ENCODE measurements around the gene ITM2C.
A peak's percentile ranks its signal among the peaks of the same experiment; 100 is the strongest.

The ITM2C gene

DNA sequence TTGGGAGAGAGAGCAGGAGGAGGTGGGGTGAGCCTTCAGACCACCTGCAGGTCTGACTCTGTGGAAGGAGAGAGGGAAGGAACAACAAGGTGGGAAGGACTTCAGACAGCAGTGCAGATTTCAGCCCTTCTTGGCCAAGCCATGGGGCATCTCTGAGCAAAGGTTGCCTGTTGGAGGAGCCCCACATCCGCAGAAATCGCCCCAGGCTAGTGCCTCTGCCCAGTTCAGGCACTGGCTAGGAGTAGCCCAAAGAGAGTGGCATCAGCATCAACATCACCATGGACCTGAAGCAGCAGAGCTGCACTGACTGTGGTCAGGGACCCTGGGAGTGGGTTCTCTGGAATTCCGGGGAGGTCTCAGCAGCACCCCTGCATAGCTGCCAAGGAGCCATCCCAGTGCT, 50.1 kb downstream of the ITM2C start:
- Mint-ChIP-seq H3K4me3 (no peak overlapping the region), H3K4me1 (peaks cover 64% of the 10 kb centered on the region), H3K27ac (no peak overlapping the region), H3K9me3 (no peaks in the 10 kb centered on the region), H3K36me3 (peaks cover 14% of the 10 kb centered on the region), H3K27me3 (no peaks in the 10 kb centered on the region)

DNA sequence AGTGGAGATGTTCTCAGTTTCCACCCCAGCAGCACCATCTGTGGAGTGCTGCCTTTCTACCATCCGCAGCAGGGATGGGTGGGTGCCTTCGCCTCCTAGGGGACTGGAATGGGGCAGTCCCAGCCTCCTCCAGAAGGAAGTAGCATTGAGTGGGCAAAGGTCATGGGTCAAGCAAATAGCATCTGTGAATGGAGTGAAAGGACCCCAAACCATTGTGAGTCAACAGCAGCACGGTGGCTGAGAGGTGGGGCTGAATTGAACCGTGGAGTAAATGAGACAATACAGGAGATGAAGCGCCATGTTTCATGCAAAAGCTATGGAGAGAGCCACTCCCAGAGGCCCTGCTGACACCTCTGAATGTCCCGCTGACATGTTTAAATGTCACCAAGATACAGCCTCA, 50.6 kb downstream of the ITM2C start:
- H3K27ac Mint-ChIP-seq, result no peak overlapping the region
- H3K4me3 Mint-ChIP-seq, result no peak overlapping the region

DNA sequence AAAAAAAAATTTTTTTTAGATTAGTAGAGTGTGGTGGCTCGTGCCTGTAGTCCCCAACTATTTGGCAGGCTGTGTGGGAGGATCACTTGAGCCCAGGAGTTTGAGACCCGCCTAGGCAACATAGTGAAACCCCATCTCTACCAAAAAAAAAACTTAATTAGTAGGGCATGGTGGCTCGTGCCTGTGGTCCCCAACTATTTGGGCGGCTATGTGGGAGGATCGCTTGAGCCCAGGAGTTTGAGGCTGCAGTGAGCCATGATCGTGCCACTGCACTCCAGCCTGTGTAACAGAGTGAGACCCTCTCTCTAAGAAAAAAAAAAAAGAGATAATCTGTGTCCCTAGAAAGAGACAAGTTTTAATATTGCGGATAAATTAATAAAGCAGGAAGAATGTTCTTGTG, 51.5 kb downstream of the ITM2C start:
- no peak overlapping the region for H3K4me3 Mint-ChIP-seq
- H3K27me3 Mint-ChIP-seq, result no peaks in the 10 kb centered on the region
- H3K4me1 Mint-ChIP-seq, result peaks cover 65% of the 10 kb centered on the region
- H3K9me3 Mint-ChIP-seq, result no peaks in the 10 kb centered on the region
- H3K36me3 Mint-ChIP-seq, result peaks cover 7% of the 10 kb centered on the region
- no peak overlapping the region for H3K27ac Mint-ChIP-seq

More for the DNA sequence above, 50.6 kb downstream of the ITM2C start:
- Mint-ChIP-seq H3K4me1 (peaks cover 65% of the 10 kb centered on the region), H3K9me3 (no peaks in the 10 kb centered on the region), H3K27me3 (no peaks in the 10 kb centered on the region), H3K36me3 (peaks cover 10% of the 10 kb centered on the region)

DNA sequence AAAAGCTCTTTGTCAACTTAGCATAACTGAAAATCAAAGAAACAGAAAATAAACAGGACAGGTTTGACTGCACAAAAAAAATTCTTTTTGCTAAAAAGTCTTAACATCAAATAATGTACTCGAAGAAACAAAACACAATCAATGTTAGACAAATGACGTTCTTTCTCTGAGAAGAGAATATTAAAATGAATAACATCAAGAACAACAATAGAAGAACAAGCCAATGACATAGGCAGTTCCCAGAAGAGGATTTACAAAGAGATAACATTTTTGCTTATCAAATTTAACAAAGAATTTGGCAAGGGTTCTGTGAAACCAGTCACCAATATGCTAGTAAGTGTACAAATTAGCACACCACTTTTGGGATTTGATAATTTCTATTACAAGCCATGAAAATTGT, 54.5 kb downstream of the ITM2C start:
- Mint-ChIP-seq H3K36me3 (peaks cover 4% of the 10 kb centered on the region), H3K4me1 (peaks cover 80% of the 10 kb centered on the region), H3K27ac (peak overlapping the region; percentile 94), H3K27me3 (no peaks in the 10 kb centered on the region), H3K9me3 (no peaks in the 10 kb centered on the region), H3K4me3 (peak overlapping the region; percentile 71)

DNA sequence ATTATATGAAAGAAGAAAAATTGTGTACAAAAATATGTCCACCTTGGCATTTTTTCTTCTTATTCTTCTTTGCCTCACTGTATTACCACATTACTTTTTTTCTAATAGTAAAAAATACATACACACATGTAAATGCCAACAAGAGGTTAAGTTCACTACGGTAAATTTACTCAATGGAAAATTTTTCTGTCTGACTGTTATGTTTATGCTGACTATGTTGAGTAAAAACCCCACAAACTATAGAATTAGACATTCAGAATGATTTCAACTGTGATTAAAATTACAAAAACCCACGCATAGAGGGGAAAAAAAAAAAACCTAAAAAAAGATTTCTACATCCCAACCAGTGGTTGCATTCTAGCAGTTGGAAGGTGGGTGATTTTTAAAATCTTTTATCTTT, 54.9 kb downstream of the ITM2C start:
- Mint-ChIP-seq H3K4me1 (peaks cover 82% of the 10 kb centered on the region), H3K9me3 (no peaks in the 10 kb centered on the region), H3K27me3 (no peaks in the 10 kb centered on the region), H3K4me3 (peak overlapping the region; percentile 82), H3K36me3 (peaks cover 3% of the 10 kb centered on the region), H3K27ac (peak overlapping the region; percentile 94)

DNA sequence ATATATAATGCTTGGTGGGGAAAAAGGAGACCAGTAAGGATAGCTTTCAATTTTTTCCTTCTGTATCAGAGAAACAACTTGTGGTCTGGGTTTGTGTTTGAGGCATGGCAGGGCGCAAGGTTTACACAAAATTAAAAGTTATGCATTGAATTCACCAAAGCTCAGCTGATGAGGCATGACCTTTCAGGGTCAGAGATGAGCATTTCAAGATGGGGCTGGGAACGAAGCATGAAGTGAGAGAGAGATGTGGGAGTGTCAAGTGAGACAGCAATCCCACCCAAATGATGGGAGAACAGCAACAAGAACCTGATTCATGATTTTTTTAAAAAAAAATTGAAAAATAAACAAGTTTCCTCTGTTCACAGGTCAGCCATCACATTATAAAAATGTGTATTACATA, 55.4 kb downstream of the ITM2C start:
- H3K9me3 Mint-ChIP-seq, result no peaks in the 10 kb centered on the region
- H3K27me3 Mint-ChIP-seq, result no peaks in the 10 kb centered on the region
- peaks cover 85% of the 10 kb centered on the region for H3K4me1 Mint-ChIP-seq
- peak overlapping the region; percentile 94 for H3K27ac Mint-ChIP-seq
- peak overlapping the region; percentile 82 for H3K4me3 Mint-ChIP-seq
- H3K36me3 Mint-ChIP-seq, result peaks cover 2% of the 10 kb centered on the region

DNA sequence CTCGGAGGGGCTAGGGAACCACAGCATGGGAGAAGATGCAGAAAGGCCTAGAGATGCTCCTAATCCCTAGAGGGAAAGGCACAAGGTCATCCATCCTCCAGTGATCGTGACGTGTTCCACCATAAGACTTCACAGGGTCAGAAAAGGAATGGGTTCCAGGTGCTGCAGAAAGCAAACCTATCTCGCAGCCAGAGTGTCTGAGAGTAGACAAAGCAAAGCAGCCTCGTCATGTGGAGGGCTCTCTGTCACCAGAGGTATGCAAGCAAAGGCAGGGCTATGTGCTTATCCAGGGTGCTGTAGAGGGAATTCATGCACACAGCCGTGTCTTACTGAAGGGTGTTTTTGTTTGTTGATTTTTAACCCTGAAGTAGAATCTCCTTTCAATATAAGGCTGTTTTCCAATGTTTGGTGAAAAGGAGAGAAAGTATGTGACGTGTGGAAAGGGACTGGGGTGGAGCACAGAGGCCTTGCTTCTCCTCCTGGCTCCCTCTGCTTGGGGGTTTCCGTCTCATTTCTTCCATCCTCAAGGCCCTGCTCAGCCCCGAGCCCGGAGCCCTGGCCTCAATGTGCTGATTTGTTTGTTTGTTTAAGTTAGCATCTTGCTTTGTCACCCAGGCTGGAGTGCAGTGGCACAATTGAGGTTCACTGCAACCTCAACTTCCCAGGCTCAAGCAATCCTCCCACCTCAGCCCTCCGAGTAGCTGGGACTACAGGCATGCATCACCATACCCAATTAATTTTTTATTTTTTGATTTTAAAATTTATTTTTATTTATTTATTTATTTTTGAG, 57.3 kb downstream of the ITM2C start:
- H3K4me3 Mint-ChIP-seq, result peak overlapping the region; percentile 23
- no peaks in the 10 kb centered on the region for H3K9me3 Mint-ChIP-seq
- peaks cover 82% of the 10 kb centered on the region for H3K4me1 Mint-ChIP-seq
- peaks cover under 1% of the 10 kb centered on the region for H3K27me3 Mint-ChIP-seq
- no peaks in the 10 kb centered on the region for H3K36me3 Mint-ChIP-seq
- peak overlapping the region; percentile 65 for H3K27ac Mint-ChIP-seq

DNA sequence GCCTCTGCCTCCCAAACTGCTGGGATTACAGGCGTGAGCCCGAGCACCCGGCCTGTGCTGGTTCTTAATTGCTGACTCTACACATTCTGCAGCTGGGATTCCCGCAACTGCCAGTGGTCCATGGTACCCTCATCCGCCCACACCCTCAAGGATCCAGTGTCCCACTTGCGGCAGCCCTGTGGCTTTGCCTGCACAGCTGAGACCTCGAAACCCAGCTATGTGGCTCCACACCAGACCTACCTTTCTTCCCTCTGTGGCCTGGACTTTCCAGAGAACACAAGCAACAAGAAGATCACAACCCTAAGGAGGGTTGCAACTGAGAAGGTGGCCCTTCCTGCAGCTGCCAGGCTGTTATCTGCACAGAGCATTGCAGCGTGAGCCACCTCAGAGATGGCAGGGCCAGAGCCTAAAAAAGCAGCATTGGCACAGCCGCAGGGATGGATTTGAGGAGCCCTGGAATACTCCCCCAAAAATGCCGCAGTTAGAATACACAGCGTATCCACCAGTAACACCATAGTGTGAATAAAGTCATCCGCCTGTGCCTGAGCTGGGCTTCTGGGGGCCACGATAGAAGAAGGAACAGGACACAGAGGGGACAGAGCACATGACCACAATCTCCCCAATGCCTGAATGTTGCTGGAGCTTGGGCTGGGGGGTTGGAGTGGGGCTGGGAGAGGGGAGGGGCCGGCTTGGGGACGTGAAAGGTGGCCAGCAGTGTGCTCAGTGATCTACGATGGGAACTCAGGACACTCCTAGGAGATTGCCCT, 58.4 kb downstream of the ITM2C start:
- Mint-ChIP-seq H3K27me3 (peaks cover 2% of the 10 kb centered on the region), H3K36me3 (no peaks in the 10 kb centered on the region), H3K4me3 (peak overlapping the region; percentile 33), H3K4me1 (peaks cover 81% of the 10 kb centered on the region), H3K27ac (peak overlapping the region; percentile 35), H3K9me3 (no peaks in the 10 kb centered on the region)

DNA sequence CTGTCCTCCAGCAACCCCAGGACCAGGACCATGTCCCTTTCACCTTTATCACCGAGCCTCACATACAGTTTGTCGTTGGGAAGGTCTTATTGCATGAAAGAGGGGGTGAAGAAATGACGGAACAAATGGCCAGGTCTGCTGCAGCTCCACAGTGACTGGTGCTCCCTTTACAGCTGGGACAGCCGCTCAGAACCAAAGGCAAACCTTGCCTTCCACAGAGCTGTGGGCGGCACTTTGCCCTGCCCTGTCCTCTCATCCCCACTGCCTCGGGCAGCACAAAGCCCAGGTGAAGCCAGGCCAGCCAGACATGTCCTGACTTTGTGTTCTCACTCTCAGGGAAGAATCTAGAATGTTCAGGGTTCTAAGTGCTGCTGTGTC, 59.3 kb downstream of the ITM2C start:
- H3K36me3 Mint-ChIP-seq, result no peaks in the 10 kb centered on the region
- H3K4me3 Mint-ChIP-seq, result peak overlapping the region; percentile 86
- H3K4me1 Mint-ChIP-seq, result peaks cover 72% of the 10 kb centered on the region
- H3K27ac Mint-ChIP-seq, result peak overlapping the region; percentile 94
- no peaks in the 10 kb centered on the region for H3K9me3 Mint-ChIP-seq
- H3K27me3 Mint-ChIP-seq, result peaks cover 2% of the 10 kb centered on the region

DNA sequence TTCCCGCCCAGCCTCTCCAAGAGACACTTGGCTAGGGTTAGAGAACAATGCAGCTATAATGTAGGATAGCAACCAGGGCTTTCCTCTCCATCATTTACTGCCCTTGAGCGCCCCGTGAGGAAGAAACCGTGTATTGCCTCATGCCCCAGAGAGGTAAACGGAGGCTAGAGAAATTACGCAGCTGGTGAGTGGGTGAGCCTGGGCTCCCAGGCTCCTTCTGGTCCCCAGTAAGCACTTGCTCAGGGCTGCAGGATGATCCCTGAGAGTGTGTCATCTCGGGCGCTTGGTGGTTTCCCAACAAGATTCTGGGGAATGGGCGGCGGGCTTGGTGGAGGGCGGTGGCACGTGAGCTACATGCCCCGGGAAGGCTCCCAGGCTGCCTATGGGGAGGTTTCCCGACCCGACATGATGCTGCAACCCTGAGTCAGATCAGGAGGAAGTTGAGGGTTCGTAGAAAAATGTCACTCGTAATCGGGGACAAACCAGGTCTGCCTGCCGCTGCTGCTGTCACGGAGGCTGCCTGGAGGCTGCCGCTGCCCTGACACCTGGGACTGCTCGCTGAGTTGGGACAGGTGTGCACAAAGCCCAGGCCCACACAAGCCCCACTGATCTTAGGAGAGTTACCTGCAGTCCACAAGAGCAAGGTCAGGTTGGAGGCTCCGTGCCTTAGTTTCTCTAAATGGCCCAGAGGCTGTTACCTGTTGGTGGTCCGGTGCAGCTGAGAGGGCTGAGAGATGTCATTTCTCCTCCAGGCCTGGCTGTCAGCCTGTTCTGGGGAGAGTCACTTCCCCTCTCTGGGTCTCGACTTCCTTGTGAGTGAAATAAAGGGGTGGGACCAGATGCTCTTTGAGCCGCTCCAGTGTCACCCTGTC, 60.0 kb downstream of the ITM2C start, which contains the start of gene GPR55:
Gene GPR55, minus strand, starts transcription at position 773 of the 872 bp plus-strand sequence. CDS start 14,280 bp downstream, outside the sequence.
- Mint-ChIP-seq H3K27ac (peak within 1 kb of the TSS; percentile 94), H3K4me1 (peaks cover 67% of the 10 kb centered on the region), H3K27me3 (peaks cover 2% of the 10 kb centered on the region), H3K4me3 (peak within 1 kb of the TSS; percentile 86), H3K36me3 (no peaks in the 10 kb centered on the region), H3K9me3 (no peaks in the 10 kb centered on the region)

DNA sequence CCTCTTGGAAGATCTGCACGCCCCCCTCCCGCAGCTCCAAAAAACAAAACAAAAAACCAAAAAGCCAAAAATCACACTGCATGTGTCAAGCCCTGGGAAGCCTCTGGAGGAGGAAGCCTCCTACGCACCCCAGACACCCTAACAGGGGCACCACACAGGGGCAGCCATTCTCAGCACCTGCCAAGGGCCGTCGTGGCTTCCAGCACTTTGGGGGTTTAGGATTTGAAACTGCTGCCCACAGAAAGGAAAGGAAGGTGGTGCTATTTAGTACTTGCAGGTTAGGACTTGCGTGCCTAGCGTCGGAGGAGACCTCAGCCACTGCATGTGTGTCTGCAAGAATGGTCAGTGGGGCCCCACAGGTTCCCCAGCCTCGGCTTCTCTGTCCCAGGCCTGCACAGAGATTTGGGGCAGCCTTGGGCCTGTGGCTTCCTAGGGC, 60.7 kb downstream of the ITM2C start:
- H3K4me3 Mint-ChIP-seq, result peak overlapping the region; percentile 86
- no peaks in the 10 kb centered on the region for H3K36me3 Mint-ChIP-seq
- H3K27ac Mint-ChIP-seq, result peak overlapping the region; percentile 94
- peaks cover 60% of the 10 kb centered on the region for H3K4me1 Mint-ChIP-seq
- H3K27me3 Mint-ChIP-seq, result peaks cover 2% of the 10 kb centered on the region
- H3K9me3 Mint-ChIP-seq, result no peaks in the 10 kb centered on the region

DNA sequence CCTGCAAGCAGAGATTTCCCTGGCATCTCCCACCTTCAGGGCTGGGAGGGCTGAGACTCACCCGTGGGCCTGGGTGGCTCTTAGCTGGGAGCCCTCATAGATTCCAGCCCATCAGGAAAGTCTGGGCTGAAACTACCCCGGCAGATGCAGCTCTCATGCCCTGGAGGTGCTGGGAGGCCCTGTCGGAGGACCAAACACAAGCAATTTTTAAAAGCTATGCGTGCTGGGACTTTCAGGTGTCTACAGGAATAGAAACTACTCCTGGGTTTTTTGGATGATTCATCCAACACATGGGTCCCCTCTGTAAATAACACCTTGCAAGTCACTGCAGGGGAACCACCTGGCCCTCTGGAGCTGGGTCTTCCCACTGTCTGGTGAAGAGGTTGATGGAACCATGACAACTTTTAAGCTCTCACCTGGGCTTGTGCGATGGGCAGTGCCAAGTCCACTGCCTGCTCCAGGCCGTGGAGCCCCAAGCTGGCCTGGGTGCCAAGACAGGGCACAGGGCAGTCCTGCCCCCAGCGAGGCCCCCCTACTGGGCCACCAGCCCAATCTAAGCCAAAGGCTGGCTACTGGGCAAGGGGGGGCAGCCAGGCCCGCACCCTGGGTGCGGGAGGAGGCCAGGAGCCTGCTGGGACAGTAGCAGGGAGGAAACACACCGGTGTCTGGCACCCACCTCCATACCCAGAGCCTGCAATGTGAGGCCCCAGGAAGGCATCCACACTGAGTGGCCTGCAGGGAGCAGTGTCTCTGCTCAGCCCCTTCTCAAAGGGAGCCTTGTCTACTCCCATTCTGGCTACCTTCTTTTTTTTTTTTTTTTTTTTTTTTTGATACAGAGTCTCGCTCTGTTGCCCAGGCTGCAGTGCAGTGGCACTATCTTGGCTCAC, 61.4 kb downstream of the ITM2C start:
- no peaks in the 10 kb centered on the region for H3K36me3 Mint-ChIP-seq
- peak overlapping the region; percentile 33 for H3K4me3 Mint-ChIP-seq
- H3K9me3 Mint-ChIP-seq, result no peaks in the 10 kb centered on the region
- H3K27ac Mint-ChIP-seq, result peak overlapping the region; percentile 94
- peaks cover 2% of the 10 kb centered on the region for H3K27me3 Mint-ChIP-seq
- H3K4me1 Mint-ChIP-seq, result peaks cover 53% of the 10 kb centered on the region

DNA sequence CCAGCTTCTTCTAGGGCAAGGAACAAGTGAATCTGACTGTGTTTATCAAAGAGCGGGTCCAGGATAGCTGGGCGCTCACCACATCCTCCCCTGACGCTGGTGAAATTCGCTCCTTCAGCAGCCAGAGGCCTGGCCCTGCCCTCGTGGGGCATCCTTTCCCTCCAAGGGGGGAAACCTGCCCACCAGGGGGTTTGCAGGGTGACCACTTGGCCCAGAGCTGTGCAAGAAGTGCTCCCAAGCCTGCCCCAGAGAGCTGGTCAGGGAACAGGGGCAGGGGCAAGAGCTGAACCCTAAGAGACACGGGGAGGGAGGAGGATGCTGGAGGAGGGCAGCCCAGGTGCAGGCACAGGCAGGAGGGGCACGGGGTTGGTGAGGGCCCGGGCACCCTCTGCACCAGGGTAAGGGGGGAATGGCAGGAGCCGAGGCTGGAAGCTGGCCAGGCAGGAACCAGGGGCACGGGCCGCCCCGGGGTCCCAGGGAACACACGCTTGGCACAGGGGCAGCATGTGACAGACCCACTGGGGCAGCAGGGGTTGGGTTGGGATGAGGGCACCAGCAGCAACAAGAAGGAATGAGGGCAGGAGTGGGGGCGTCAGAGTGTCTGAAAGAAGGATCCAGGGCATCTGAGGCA, 63.1 kb downstream of the ITM2C start:
- peak overlapping the region; percentile 30 for H3K27ac Mint-ChIP-seq
- no peaks in the 10 kb centered on the region for H3K36me3 Mint-ChIP-seq
- H3K4me1 Mint-ChIP-seq, result peaks cover 46% of the 10 kb centered on the region
- no peak overlapping the region for H3K4me3 Mint-ChIP-seq
- no peaks in the 10 kb centered on the region for H3K9me3 Mint-ChIP-seq
- peaks cover 2% of the 10 kb centered on the region for H3K27me3 Mint-ChIP-seq
